ENCODE measurements around the gene LMF1. TPM values are rescaled to one million over a fixed set of nuclear protein-coding genes. Genes with fewer than 3 reads are reported as not detected.

Gene LMF1
- total RNA-seq (2022; extraction: Qiagen RNA extraction): 7.6 to 11.4 TPM (median 9.1 TPM) in 5 replicates

GRCh38 chr16:970766-971581 lies at the start of gene LMF1:
TSS of gene LMF1 (minus strand) at chr16:970984. CDS start at chr16:970980, 4 bp downstream.

GRCh38 chr16:981695-982144 lies 10.9 kb upstream of the LMF1 start, which contains the start of gene SOX8:
TSS of gene SOX8 (plus strand) at chr16:981770. CDS start at chr16:981923, 153 bp downstream.

Other genes starting within 250 kb of the LMF1 start
- 27.8 to 63.8 TPM (median 62.1 TPM) in 5 replicates for gene ANTKMT, start 249.8 kb downstream of the LMF1 start, total RNA-seq (2022; extraction: Qiagen RNA extraction)
- gene CCDC78, start 244.5 kb downstream of the LMF1 start, total RNA-seq (2022; extraction: Qiagen RNA extraction): 3.5 to 7.1 TPM (median 6.3 TPM) in 5 replicates
- gene HAGHL, start 243.9 kb downstream of the LMF1 start, total RNA-seq (2022; extraction: Qiagen RNA extraction): 13.9 to 21.0 TPM (median 20.3 TPM) in 5 replicates
- 19.6 to 27.7 TPM (median 25.6 TPM) in 5 replicates for gene CIAO3, start 230.0 kb downstream of the LMF1 start, total RNA-seq (2022; extraction: Qiagen RNA extraction)
- gene MSLN, start 210.2 kb downstream of the LMF1 start, total RNA-seq (2022; extraction: Qiagen RNA extraction): 2.1 to 3.7 TPM (median 2.5 TPM) in 5 replicates
- gene RPUSD1, start 182.6 kb downstream of the LMF1 start, total RNA-seq (2022; extraction: Qiagen RNA extraction): 33.6 to 55.9 TPM (median 53.5 TPM) in 5 replicates
- 15.9 to 33.5 TPM (median 29.7 TPM) in 5 replicates for gene CHTF18, start 182.4 kb downstream of the LMF1 start, total RNA-seq (2022; extraction: Qiagen RNA extraction)
- gene GNG13, start 170.2 kb downstream of the LMF1 start, total RNA-seq (2022; extraction: Qiagen RNA extraction): not detected in 5 replicates
- gene SOX8, start 10.8 kb upstream of the LMF1 start, total RNA-seq (2022; extraction: Qiagen RNA extraction): 0.65 to 1.7 TPM (median 1.4 TPM) in 5 replicates
- 0.25 to 0.37 TPM (median 0.33 TPM) in 5 replicates for gene SSTR5, start 101.8 kb upstream of the LMF1 start, total RNA-seq (2022; extraction: Qiagen RNA extraction)
- gene C1QTNF8, start 125.3 kb upstream of the LMF1 start, total RNA-seq (2022; extraction: Qiagen RNA extraction): not detected in 5 replicates
- 8.9 to 14.7 TPM (median 13.9 TPM) in 5 replicates for gene CACNA1H, start 182.1 kb upstream of the LMF1 start, total RNA-seq (2022; extraction: Qiagen RNA extraction)